Nephron (organoid): Measurements from ENCODE around the gene AGO4.
"Not testable (repeated sequence)": the region's sequence is repeated elsewhere in the genome, so short reads cannot be mapped to it uniquely, and the experiment has no call there.

ENCODE experiments used
- H3K27ac Mint-ChIP-seq, 3 experiments: 2 replicates each; pipeline ENCODE4 v1.8.0; 2020; ENCODE audit warnings: mixed read lengths in 3 of 3, mild to moderate bottlenecking in 2 of 3, moderate library complexity in 1 of 3
- H3K27me3 Mint-ChIP-seq: 2 replicates; pipeline ENCODE4 v1.8.0; 2021; ENCODE audit warnings: low read depth, mild to moderate bottlenecking, moderate library complexity, mixed read lengths
- H3K36me3 Mint-ChIP-seq: 2 replicates; pipeline ENCODE4 v1.8.0; 2020; ENCODE audit warnings: low read depth, mixed read lengths
- H3K4me1 Mint-ChIP-seq: 2 replicates; pipeline ENCODE4 v1.8.0; 2020; ENCODE audit warnings: mixed read lengths
- H3K4me3 Mint-ChIP-seq, 3 experiments: 2 replicates each; pipeline ENCODE4 v1.8.0; 2020; ENCODE audit warnings: mild to moderate bottlenecking in 3 of 3, mixed read lengths in 3 of 3, moderate library complexity in 2 of 3
- H3K9me3 Mint-ChIP-seq: 2 replicates; pipeline ENCODE4 v1.8.0; 2020; ENCODE audit warnings: mixed read lengths
- CTCF ChIP-seq, 3 experiments: fragments of 200-600 bp; sonication (generic); IDR thresholded peaks; one replicate each; pipeline ENCODE4 v1.5.0; 2021; ENCODE audit warnings: antibody characterized with exemption in 3 of 3; ENCODE audit not compliant: unreplicated experiment in 3 of 3

AGO4 gene

GRCh38 chr1:35863881-35864625 is 56.2 kb downstream of the AGO4 start:
- H3K36me3 Mint-ChIP-seq: no peaks in the 10 kb centered on the region
- H3K9me3 Mint-ChIP-seq: no peaks in the 10 kb centered on the region
- no peak overlapping the region for H3K27ac Mint-ChIP-seq
- H3K4me1 Mint-ChIP-seq: no peaks in the 10 kb centered on the region
- H3K4me3 Mint-ChIP-seq: no peak overlapping the region
- H3K27me3 Mint-ChIP-seq: no peaks in the 10 kb centered on the region
- no peak for TF ChIP-seq CTCF (IDR thresholded peaks at IDR 0.05; ENCODE audit: unreplicated experiment in 3 of 3)

- no peak overlapping the region for H3K4me3 Mint-ChIP-seq
- no peaks in the 10 kb centered on the region for H3K4me1 Mint-ChIP-seq
- peaks cover 4% of the 10 kb centered on the region for H3K27me3 Mint-ChIP-seq
- H3K27ac Mint-ChIP-seq: no peak overlapping the region
- H3K36me3 Mint-ChIP-seq: no peaks in the 10 kb centered on the region
- H3K9me3 Mint-ChIP-seq: no peaks in the 10 kb centered on the region
- TF ChIP-seq CTCF (IDR thresholded peaks at IDR 0.05; ENCODE audit: unreplicated experiment in 3 of 3): no peak
Observed at GRCh38 chr1:35864813-35865212, 57.0 kb downstream of the AGO4 start.

GRCh38 chr1:35866991-35867390 is 59.2 kb downstream of the AGO4 start:
- no peak for TF ChIP-seq CTCF (IDR thresholded peaks at IDR 0.05; ENCODE audit: unreplicated experiment in 3 of 3)
- H3K27ac Mint-ChIP-seq: no peak overlapping the region
- no peaks in the 10 kb centered on the region for H3K4me1 Mint-ChIP-seq
- H3K9me3 Mint-ChIP-seq: no peaks in the 10 kb centered on the region
- no peaks in the 10 kb centered on the region for H3K36me3 Mint-ChIP-seq
- peaks cover 4% of the 10 kb centered on the region for H3K27me3 Mint-ChIP-seq
- H3K4me3 Mint-ChIP-seq: no peak overlapping the region

- not testable (repeated sequence) for H3K27ac Mint-ChIP-seq, H3K36me3 Mint-ChIP-seq, H3K4me1 Mint-ChIP-seq, H3K4me3 Mint-ChIP-seq, H3K27me3 Mint-ChIP-seq, H3K9me3 Mint-ChIP-seq
Observed at GRCh38 chr1:35869245-35869950, 61.6 kb downstream of the AGO4 start.

- no peak overlapping the region for H3K4me3 Mint-ChIP-seq
- no peak for TF ChIP-seq CTCF (IDR thresholded peaks at IDR 0.05; ENCODE audit: unreplicated experiment in 3 of 3)
- no peaks in the 10 kb centered on the region for H3K36me3 Mint-ChIP-seq
- no peaks in the 10 kb centered on the region for H3K9me3 Mint-ChIP-seq
- no peak overlapping the region for H3K27ac Mint-ChIP-seq
- no peaks in the 10 kb centered on the region for H3K4me1 Mint-ChIP-seq
- peaks cover 4% of the 10 kb centered on the region for H3K27me3 Mint-ChIP-seq
Observed at GRCh38 chr1:35870651-35871309, 63.0 kb downstream of the AGO4 start.

GRCh38 chr1:35873243-35873750 is 65.5 kb downstream of the AGO4 start:
- Mint-ChIP-seq H3K4me3 (no peak overlapping the region), H3K27me3 (peaks cover 4% of the 10 kb centered on the region), H3K27ac (no peak overlapping the region), H3K9me3 (no peaks in the 10 kb centered on the region), H3K4me1 (no peaks in the 10 kb centered on the region), H3K36me3 (no peaks in the 10 kb centered on the region)
- TF ChIP-seq CTCF (IDR thresholded peaks at IDR 0.05; ENCODE audit: unreplicated experiment in 3 of 3): no peak

- not testable (repeated sequence) for H3K4me3 Mint-ChIP-seq, H3K27ac Mint-ChIP-seq, H3K4me1 Mint-ChIP-seq, H3K9me3 Mint-ChIP-seq, H3K36me3 Mint-ChIP-seq, H3K27me3 Mint-ChIP-seq
Observed at GRCh38 chr1:35874115-35874514, 66.3 kb downstream of the AGO4 start.
